Vagina (tissue), 2 donors: ENCODE results near the gene PHF21B.

Experiments used
- CTCF ChIP-seq, 3 experiments: fragments of 450-650 bp in 2 of 3; fragments of 200-600 bp in 1 of 3; sonication (generic) in 1 of 3; IDR thresholded peaks; one replicate each; pipeline ENCODE4 v1.5.1; 2017 to 2019; ENCODE audit warnings: antibody characterized with exemption in 3 of 3, mild to moderate bottlenecking in 2 of 3, moderate library complexity in 2 of 3
- POLR2A ChIP-seq, 2 donors: fragments of 450-650 bp; IDR thresholded peaks; one replicate each; pipeline ENCODE4 v1.6.1; 2017; ENCODE audit warnings: antibody characterized with exemption in 2 of 2, mild to moderate bottlenecking in 2 of 2, moderate library complexity in 2 of 2
- POLR2AphosphoS5 ChIP-seq, 2 donors: sonication (generic); formaldehyde crosslinking; IDR thresholded peaks; one replicate each; pipeline ENCODE4 v1.9.0; 2017; ENCODE audit warnings: antibody characterized with exemption in 2 of 2, mild to moderate bottlenecking in 2 of 2, low read depth in 1 of 2; ENCODE audit not compliant: insufficient read depth in 1 of 2

GRCh38 chr22:44834065-44834464, 175.7 kb downstream of the PHF21B start:
- TF ChIP-seq CTCF (IDR thresholded peaks at IDR 0.05) (no peak), POLR2A (IDR thresholded peaks at IDR 0.05) (no peak), POLR2AphosphoS5 (IDR thresholded peaks at IDR 0.05; ENCODE audit: insufficient read depth in 1 of 2, low read depth in 1 of 2) (no peak)
